Measurements from ENCODE around the gene SLC38A6. TPM values are rescaled to one million over a fixed set of nuclear protein-coding genes. Genes with fewer than 3 reads are reported as not detected.

Gene SLC38A6
- total and polyA plus RNA-seq, 12 donors, result 2.6 to 8.9 (median 3.6) TPM

DNA sequence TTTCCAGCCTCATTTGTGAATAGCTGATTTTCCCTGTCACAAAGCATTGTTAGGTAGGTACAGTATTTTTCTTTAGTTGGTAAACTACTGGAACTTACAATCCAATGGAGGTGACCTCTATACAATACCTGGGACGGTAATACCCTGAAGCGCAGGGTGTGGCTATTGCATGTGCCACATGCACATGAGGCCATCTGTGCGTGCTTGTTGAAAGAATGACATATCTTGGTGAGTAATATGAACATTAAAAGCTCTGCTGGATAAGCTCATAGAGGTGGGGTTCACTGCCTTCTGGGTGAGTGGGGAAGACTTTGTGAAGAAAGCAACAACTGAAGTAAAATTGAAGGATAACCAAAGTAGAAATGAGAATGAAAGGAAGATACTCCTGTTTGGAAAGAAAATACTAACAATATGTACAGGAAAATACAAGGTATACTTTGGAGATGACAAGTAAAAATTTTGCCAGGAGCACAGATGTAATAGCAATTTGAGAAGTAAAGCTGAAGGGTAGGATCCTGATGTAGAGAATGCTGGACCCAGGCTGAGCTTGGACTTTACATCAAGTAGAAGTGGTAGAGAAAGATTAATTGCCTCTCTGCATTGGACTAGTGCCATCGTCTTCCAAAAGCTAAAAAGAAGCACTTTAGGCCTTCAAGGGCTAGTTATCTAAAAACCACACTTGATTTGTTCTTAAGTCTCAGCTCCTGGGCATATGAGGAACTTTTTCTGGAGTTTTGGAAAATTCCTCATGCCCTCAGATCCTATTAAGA lies 97.1 kb downstream of the SLC38A6 start:
- H3K36me3 ChIP-seq, result peaks cover 0 to 3% (median 0%) of the 10 kb centered on the region in 9 donors
- no peaks in the 10 kb centered on the region for H3K27me3 ChIP-seq
- TF ChIP-seq, protein P1, sequence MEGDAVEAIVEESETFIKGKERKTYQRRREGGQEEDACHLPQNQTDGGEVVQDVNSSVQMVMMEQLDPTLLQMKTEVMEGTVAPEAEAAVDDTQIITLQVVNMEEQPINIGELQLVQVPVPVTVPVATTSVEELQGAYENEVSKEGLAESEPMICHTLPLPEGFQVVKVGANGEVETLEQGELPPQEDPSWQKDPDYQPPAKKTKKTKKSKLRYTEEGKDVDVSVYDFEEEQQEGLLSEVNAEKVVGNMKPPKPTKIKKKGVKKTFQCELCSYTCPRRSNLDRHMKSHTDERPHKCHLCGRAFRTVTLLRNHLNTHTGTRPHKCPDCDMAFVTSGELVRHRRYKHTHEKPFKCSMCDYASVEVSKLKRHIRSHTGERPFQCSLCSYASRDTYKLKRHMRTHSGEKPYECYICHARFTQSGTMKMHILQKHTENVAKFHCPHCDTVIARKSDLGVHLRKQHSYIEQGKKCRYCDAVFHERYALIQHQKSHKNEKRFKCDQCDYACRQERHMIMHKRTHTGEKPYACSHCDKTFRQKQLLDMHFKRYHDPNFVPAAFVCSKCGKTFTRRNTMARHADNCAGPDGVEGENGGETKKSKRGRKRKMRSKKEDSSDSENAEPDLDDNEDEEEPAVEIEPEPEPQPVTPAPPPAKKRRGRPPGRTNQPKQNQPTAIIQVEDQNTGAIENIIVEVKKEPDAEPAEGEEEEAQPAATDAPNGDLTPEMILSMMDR (IDR thresholded peaks at IDR 0.05), result no peak
- no peak overlapping the region for H3K27ac ChIP-seq
- DNase-seq (no peak), ATAC-seq (no peak)
- 90 to 94% methylated on average over 4 of the region's 4 CpGs for WGBS, 2 donors
- intact Hi-C loops (cut with DNase I), result no loop called here
- H3K9me3 ChIP-seq, result no peaks in the 10 kb centered on the region
- no peak overlapping the region for H3K4me3 ChIP-seq
- H3K4me1 ChIP-seq, result no peaks in the 10 kb centered on the region

DNA sequence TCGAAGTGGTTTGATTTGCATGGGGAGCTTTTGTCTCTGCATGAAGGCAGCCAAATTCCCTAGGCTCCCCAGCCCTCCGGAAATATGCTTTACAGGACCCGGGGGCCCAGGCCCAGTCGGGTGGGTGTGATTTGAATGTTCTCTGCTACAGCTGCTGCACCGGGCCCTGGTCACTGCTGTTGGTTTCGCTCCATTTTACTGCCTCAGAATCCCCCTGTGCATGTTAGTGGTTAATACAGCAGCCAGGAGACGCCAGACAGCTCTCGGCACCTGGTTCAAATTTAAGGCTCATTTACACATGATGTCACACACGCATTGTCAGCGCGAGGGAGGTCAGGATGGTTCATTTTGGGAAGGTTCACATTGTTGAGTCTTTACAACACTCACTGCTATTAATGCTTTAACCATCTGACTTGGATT lies 99.6 kb downstream of the SLC38A6 start:
- TF ChIP-seq, protein P1 (IDR thresholded peaks at IDR 0.05), result no peak
- no peaks in the 10 kb centered on the region for H3K4me1 ChIP-seq
- H3K36me3 ChIP-seq, result peaks cover 0 to 25% (median 0%) of the 10 kb centered on the region in 9 donors
- H3K27ac ChIP-seq, result no peak overlapping the region
- ATAC-seq (peak in 4 of 8 donors; percentile 29 to 67 (median 43)), DNase-seq (no peak)
- H3K27me3 ChIP-seq, result no peaks in the 10 kb centered on the region
- peaks cover 0 to 7% (median 0%) of the 10 kb centered on the region in 11 donors for H3K9me3 ChIP-seq
- H3K4me3 ChIP-seq, result no peak overlapping the region
- 74 to 76% methylated on average over 11 of the region's 11 CpGs for WGBS, 2 donors
- intact Hi-C loops (cut with DNase I), result no loop called here

DNA sequence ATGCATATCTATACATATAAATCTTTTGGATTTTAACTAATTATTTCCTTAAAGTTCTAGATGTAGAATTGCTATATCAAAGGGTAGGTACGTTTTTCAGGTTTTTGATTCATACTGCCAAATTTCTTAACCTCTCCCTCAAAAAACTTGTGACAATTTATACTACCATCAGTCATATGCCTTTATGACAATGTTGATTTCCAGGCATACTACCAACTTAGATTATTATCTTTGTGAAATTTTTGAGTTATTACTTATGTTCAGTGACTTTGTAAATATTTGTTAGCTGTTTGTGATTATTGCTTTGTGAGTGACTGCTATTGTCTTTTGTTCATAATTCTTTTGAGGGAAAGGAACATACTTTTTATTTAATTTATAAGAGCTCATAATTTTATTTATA lies 107.0 kb downstream of the SLC38A6 start:
- Histone ChIP-seq H3K9me3 (peaks cover 0 to 19% (median 0%) of the 10 kb centered on the region in 11 donors), H3K27me3 (no peaks in the 10 kb centered on the region), H3K4me3 (no peak overlapping the region), H3K27ac (no peak overlapping the region), H3K4me1 (peaks cover 0 to 7% (median 0%) of the 10 kb centered on the region in 9 donors), H3K36me3 (peaks cover 0 to 30% (median 0%) of the 10 kb centered on the region in 9 donors)
- 94 to 95% methylated on average over 1 of the region's 1 CpG for WGBS, 2 donors
- intact Hi-C loops (cut with DNase I), result no loop called here
- TF ChIP-seq, protein P1 (IDR thresholded peaks at IDR 0.05), result no peak
- ATAC-seq (no peak), DNase-seq (no peak)

DNA sequence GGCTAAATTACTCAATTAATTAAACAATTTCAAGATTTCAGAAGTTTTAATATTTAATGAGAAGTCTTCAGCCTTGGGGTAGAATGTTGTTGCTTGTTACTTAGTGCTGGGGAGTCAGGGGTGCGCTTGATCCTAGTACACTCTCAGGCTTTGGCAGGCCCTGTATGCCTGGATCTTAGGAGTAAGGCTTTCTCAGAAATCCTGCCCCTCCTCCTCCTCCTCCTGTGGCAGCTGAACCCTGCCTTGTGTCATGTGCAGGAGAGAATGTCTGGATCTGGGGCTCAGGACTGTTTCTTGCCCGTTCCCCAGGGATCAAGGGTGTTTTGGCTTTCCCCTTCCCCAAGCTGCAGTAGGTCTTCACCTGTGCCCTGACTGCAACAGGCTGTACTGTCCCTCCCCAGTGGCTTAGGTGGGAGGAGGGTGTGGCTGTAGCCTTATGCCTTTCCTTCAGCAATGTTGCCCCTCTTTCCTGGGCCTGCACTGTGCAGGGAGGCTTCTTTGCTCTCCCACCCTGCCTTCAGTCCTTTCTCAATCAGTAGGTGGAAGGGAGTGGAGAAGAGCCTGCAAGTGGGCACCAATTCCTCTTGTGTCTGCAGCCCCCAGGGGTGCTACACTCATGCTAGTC lies 108.2 kb downstream of the SLC38A6 start:
- no peak for ATAC-seq
- H3K4me1 ChIP-seq, result peaks cover 0 to 7% (median 0%) of the 10 kb centered on the region in 9 donors
- H3K4me3 ChIP-seq, result no peak overlapping the region
- H3K27ac ChIP-seq, result no peak overlapping the region
- TF ChIP-seq, protein P1 (IDR thresholded peaks at IDR 0.05), result no peak
- WGBS, 2 donors, result 83 to 88% methylated on average over 2 of the region's 2 CpGs
- intact Hi-C loops (cut with DNase I), result no loop called here
- peaks cover 0 to 19% (median 0%) of the 10 kb centered on the region in 11 donors for H3K9me3 ChIP-seq
- peaks cover 0 to 18% (median 0%) of the 10 kb centered on the region in 9 donors for H3K36me3 ChIP-seq
- no peaks in the 10 kb centered on the region for H3K27me3 ChIP-seq
- no peak for DNase-seq
